ENCODE data around the gene DDX1.

- TF ChIP-seq POLR2AphosphoS5 (IDR thresholded peaks at IDR 0.05; ENCODE audit: low read depth) (no peak), CTCF (conservative IDR thresholded peaks at IDR 0.05; ENCODE audit: low read depth in 2 of 2) (no peak), ZNF114 (CRISPR knock-in tag; IDR thresholded peaks at IDR 0.05) (no peak), STAT1 (IDR thresholded peaks at IDR 0.05; ENCODE audit: unreplicated experiment) (no peak), JUNB (IDR thresholded peaks at IDR 0.05; ENCODE audit: unreplicated experiment) (no peak), CREB1 (CRISPR knock-in tag; IDR thresholded peaks at IDR 0.05; ENCODE audit: low read depth) (no peak), REST (IDR thresholded peaks at IDR 0.05; ENCODE audit: unreplicated experiment) (no peak), NANOG (IDR thresholded peaks at IDR 0.05; ENCODE audit: borderline replicate concordance) (no peak), EZH2 (IDR thresholded peaks at IDR 0.05; ENCODE audit: low read depth, unreplicated experiment) (no peak), EZH2phosphoT487 (IDR thresholded peaks at IDR 0.05; ENCODE audit: unreplicated experiment) (no peak), ETS1 (IDR thresholded peaks at IDR 0.05) (no peak), ZNF331 (CRISPR knock-in tag; IDR thresholded peaks at IDR 0.05; ENCODE audit: low read depth) (no peak)
These were observed 10.0 kb downstream of the DDX1 start for GRCh38 chr2:15601681-15602080.

Data from GM23338 (cell line).